ENCODE data around the gene TUBA3D.
"Not testable (repeated sequence)": the region's sequence is repeated elsewhere in the genome, so short reads cannot be mapped to it uniquely, and the experiment has no call there.

Gene TUBA3D

GRCh38 chr2:131475831-131476230 lies at the start of gene TUBA3D:
TUBA3D (plus strand) TSS chr2:131476119; CDS start chr2:131476200, 81 bp downstream.
- DNase-seq: no peak

- no peak for DNase-seq
Observed at GRCh38 chr2:131426727-131427126, 49.2 kb upstream of the TUBA3D start.

GRCh38 chr2:131431336-131431735 lies 44.6 kb upstream of the TUBA3D start:
- no peak for DNase-seq

DNA sequence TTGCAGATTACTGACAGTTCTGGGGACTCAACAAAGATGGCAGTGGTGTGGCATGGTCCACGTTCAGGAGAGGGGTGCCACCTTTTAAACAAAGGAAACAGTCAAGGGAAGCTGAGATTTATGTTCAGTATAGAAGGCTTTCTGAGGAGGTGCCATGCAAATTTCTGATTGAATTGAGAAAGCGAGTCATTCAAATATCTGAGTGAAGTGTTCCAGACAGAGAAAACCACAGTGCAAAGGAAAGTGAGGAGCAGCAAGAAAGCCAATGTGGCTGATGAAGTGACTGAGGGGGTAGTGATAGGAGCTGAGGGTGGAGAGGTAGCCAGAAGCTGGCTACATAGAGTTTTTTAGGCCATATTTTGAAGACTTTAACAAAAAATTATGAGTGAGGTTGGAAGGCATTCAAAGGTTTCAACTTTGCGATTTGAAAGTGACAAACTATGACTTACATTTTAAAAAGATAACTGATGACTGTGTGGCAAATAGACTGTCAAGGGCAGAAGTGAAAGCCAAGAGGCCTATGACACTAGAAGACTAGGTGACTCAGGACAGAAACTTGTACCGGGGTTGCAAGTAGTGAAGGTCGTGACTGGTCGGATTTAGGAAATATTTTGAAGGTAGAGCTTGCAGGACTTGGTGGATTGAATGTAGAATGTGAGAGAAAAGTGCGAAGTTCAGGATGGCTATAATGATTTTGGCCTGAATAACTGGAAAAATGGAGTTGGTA lies 35.0 kb upstream of the TUBA3D start:
- DNase-seq: not testable (repeated sequence)

DNA sequence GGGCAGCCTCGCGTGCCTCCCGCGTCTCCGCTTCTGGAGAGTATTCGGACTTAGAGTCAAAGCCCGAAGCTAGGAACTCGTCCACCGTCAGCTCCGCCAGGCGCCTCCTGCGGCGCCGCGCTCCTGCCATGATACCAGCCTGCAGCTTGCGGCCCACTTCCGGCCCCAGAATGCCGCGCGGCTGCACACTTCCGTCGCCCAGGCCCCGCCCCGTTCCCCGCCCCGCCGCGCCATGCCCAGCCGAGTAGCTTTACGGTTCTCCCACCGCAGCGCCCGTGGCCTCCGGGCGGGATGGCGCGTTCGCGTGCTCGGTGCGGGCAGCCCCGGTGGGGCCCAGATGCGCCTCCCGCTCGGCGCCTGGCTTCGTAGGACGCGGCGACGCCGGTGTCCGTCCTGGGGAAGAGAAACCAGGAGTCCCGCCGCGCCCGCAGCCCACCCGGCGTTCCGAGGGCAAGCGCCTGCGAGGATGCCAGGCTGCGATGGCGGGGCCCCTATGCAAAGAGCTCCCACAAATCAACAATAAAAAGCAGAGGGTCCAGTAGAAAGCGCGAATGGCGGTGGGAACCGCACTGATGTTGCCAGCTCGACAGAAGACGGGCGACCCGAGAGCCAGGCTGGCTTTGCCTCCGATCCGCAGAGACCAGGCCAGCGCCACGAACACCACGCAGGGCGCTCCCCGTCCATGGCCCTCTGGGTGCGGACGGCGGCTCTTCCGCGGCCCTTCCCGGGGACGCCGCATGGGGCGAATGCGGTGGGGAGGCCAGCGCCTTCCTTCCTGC lies 31.0 kb upstream of the TUBA3D start:
- DNase-seq: not testable (repeated sequence)

GRCh38 chr2:131445515-131445797 lies 30.5 kb upstream of the TUBA3D start:
- DNase-seq: not testable (repeated sequence)

- DNase-seq: no peak
Observed at GRCh38 chr2:131445896-131446295, 30.0 kb upstream of the TUBA3D start.

DNA sequence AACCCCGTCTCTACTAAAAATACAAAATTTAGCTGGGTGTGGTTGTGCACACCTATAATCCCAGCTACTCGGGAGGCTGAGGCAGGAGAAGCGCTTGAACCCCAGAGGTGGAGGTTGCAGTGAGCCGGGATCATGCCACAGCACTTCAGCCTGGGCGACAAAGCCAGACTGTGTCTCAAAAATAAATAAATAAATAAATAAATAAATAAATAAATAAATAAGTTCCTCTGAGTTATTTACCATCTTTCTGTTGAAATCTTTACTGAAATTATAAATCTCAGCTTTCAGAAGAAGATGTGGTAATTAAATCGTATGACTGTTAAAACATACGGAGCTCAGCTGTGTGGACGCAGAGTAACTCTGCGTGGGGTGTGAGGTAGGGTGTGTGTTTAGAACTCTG lies 27.9 kb upstream of the TUBA3D start:
- not testable (repeated sequence) for DNase-seq

- not testable (repeated sequence) for DNase-seq
Observed at GRCh38 chr2:131451265-131451949, 24.5 kb upstream of the TUBA3D start.

DNA sequence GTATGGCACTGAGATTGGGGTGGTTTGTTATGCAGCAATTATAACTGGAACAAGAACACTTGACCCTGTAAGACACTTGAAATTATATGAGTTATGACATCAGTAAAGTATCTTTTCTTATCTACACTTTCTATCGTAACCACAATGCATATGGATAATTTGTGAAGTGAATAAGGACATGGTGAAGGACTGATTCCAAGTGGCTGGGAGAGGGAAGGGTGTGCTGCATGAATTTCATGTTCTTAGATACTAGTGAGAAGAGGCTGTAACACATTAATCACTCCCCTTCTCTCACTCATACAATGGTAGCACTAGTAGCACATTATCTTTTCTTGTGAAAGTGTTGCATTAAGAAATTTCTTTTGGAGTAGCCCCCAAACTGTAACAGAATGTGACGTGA lies 21.0 kb upstream of the TUBA3D start:
- not testable (repeated sequence) for DNase-seq

- DNase-seq: not testable (repeated sequence)
Observed at GRCh38 chr2:131467722-131468121, 8.2 kb upstream of the TUBA3D start.

DNA sequence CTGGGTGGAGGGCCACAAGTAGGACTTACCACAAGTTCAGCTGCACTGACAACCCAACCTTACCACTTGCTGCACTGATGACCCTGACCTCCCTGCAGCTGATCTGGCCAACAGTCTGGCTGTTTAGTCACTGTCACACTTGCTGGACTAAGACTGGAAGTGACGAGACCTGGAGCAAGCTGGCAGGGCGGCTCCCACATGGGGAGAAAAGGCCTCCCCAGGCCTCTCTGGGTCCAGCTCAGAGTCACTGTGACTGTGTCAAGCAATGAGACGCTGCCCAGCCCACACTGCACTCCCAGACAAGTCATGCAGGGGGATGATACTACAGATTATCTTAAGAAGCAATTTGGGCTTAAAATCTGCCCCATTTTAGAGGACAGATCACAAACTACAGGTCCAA lies 5.0 kb upstream of the TUBA3D start:
- DNase-seq: peak; percentile 1

DNA sequence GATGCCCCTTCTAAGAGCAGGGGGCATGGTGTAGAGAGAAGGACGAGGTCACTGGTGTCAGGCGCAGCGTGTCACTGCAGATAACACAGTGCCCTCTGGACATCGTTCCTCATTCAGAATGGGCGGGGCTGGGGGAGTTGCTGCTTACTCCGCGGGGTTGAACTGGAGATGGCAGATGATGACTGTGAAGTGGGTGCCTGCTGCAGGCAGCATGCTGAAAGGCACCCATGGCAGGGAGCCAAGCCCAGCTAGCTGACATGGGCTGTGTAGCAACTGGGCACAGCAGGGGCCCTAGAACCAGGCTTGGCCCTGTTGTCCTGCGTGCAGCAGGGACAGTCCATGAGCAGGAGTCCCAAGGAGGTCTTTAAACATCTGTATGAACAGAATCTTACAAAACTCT lies 4.3 kb upstream of the TUBA3D start:
- peak; percentile 82 for DNase-seq

DNA sequence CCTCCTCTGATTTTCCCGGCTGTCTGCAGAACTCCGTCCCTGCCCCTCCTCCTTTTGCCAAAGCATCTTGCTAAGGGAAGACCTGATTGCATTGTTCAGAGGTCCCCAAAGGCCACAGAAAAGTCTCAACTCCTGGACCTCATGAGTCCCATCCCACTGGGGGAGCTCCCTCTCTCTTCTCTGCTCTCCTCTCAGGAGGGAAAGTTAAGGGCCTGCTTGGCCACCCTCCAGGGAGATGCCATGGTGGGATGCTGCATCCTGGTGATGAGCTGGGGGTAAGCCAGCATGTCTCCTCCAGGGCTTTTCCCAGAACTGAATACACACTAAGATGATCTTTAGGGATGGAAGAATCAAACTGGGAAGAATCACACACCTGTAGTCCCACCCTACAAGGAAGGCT lies 2.7 kb upstream of the TUBA3D start:
- DNase-seq: not testable (repeated sequence)

- not testable (repeated sequence) for DNase-seq
Observed at GRCh38 chr2:131476363-131476762, 444 bp downstream of the TUBA3D start.

- DNase-seq: not testable (repeated sequence)
Observed at GRCh38 chr2:131477227-131477626, 1.3 kb downstream of the TUBA3D start.

DNA sequence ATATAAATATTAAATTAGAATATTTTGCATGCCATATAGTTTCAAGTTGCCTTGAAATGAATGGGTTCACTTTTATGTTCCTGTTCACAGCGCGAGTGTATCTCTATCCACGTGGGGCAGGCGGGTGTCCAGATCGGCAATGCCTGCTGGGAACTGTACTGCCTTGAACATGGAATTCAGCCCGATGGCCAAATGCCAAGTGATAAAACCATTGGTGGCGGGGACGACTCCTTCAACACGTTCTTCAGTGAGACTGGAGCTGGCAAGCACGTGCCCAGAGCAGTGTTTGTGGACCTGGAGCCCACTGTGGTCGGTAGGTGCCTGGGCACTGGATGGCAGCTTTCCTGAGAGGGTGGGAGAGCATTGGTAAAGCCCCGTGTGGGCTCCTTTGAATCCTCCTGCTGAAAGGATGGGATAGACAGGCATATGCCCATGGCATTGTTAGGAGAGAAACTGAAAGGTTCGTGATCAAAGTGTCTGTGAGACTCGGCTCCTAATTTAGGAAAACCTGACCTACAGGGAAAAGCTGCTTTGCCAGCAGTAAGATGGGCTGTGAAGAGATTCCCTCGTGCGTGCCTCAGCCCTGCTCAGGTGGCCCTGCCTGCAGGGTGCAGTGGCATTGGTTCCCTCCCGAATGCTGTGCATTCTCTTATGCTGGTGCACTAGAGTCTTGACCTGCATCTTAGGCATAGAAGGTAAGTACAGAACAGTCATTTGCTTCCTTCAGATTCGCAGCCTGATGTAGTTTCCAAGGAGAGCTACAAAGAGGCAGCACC lies 2.3 kb downstream of the TUBA3D start:
- DNase-seq: not testable (repeated sequence)

DNA sequence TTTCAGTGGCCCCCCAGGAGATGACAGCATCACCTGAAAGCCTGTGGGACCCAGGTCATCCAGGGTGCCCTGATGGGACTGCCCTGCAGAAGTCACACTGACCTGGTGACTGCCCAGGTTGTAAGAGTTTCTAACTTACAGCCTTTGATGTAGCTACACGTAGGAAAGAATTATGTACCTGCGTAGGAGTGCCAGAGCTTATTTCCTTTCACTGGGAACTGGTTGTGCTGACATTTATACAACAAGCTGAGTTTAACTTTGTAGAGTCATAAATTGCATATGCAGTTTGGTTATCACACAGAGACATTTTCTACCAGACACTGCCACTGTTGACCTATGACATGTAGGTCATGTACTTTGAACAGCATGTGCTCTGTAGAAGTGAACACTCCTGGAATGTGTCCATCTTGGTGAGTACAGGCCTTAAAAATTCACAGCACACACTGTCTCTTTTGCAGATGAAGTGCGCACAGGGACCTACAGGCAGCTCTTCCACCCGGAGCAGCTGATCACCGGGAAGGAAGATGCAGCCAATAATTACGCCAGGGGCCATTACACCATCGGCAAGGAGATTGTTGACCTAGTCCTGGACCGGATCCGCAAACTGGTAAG lies 3.0 kb downstream of the TUBA3D start:
- DNase-seq: not testable (repeated sequence)

DNA sequence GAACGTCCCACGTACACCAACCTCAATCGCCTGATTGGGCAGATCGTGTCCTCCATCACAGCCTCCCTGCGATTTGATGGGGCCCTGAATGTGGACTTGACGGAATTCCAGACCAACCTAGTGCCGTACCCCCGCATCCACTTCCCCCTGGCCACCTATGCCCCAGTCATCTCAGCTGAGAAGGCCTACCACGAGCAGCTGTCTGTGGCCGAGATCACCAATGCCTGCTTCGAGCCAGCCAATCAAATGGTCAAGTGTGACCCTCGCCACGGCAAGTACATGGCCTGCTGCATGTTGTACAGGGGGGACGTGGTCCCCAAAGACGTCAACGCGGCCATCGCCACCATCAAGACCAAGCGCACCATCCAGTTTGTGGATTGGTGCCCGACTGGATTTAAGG lies 4.4 kb downstream of the TUBA3D start:
- DNase-seq: not testable (repeated sequence)

- not testable (repeated sequence) for DNase-seq
Observed at GRCh38 chr2:131482506-131483155, 6.7 kb downstream of the TUBA3D start.

- DNase-seq: not testable (repeated sequence)
Observed at GRCh38 chr2:131483981-131484820, 8.3 kb downstream of the TUBA3D start.

Measured in OCI-M1 (cell line).